DMS 273 (cell line): ENCODE results near the gene SPAG16.
"Not testable (repeated sequence)": the region's sequence is repeated elsewhere in the genome, so short reads cannot be mapped to it uniquely, and the experiment has no call there.

ENCODE experiments used
- DNase-seq: peaks from one replicate; lab custom pipeline; 2025; ENCODE audit not compliant: unreplicated experiment; lab: John Stamatoyannopoulos, UW

SPAG16 gene

DNA sequence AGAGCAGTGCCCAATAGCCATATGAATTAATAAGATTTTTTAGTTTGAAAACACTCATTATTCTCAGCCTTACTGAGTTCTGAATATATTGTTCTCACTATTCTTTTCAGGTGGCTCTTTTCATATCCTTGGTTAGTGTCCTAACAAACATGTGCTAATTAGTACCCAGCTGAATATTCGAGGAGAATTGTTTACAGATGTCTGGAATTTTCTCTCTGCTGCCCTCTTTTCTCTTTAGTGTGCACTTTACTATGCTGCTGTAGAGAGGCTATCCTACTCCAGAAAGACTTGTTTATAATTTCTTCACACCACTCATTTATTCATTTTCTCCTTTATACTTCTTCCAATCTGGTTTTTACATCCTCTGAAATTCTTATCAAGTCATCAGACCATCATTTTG is 405.3 kb downstream of the SPAG16 start:
- DNase-seq: no peak

DNA sequence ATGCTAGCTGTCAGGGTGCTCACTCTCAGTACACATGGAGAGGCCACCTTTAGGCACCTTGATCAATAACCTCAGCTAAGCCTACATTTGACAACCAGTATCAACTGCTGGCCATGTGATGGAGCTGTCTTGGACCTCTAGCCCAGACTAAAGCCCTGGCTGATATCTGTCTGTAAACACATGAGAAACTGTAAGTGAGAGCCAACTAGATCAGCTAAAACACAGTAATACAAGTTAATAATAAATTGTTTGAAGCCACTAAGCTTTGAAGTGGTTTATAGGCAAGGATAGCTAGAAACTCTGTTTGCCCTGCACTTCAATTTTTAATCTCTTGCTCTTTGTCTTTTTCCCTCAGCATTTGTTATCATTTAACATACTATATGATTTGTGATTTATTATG is 407.1 kb downstream of the SPAG16 start:
- no peak for DNase-seq

DNA sequence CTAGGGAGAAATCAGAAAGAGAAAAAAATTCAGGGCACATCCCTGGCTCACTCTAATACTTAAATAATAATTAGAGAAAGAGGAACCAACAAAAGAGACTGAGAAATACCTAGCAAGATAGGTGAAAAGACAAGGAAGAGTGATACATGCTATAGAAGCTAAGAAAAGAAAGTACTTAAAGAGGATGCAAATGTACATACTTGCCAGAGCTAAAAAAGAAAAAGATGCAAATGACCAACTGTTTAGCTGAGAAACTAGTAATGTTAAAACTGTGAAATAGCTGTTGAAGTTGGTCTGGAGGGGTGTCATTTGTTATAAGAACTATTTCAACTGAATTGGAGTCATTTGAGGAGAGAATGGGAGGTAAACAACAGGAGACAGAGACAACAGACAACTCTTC is 412.2 kb downstream of the SPAG16 start:
- DNase-seq: no peak

DNA sequence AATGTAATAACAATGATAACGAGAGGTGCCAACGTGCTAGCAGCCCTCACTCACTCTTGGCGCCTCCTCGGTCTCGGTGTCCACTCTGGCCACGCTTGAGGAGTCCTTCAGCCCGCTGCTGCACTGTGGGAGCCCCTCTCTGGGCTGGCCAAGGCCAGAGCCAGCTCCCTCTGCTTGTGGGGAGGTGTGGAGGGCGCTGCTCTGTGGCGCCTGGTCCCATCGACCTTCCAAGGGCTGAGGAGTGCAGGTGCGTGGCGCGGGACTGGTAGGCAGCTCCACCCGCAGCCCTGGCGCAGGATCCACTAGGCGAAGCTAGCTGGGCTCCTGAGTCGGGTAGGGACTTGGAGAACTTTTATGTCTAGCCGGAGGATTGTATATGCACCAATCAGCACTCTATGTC is 417.1 kb downstream of the SPAG16 start:
- DNase-seq: not testable (repeated sequence)

DNA sequence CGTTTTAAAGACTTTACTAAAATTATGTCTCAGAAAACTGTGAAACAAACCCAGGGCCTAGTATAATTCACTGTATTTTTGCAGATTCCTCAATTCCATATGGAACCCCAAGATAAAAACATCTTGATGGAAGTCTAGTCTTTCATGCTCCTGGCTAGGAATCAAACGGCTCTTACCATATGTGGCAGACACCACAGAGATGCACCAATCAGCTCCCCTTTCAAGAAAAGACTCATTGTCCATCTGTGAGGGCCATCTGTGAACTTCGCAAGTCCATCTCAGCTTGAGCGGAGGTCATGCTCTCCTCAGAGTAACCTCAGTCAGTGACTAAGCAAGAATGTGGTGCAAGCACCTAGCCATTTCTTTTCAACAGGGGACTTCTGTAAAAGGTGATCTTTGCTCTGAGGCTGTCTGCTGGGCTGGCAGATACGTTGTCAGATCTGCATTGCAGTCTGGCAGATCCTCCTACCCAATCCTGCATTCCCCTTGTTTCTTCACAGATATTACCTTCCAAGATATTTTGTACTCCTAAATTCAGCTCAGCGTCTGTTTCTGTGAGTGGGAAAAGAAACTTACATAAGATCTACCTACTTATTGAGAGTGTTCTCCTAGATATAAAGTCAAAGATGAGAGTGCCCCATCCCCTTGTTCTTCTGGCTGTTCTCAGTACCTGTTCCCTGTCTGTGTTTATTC is 419.3 kb downstream of the SPAG16 start:
- peak; percentile 32 for DNase-seq

DNA sequence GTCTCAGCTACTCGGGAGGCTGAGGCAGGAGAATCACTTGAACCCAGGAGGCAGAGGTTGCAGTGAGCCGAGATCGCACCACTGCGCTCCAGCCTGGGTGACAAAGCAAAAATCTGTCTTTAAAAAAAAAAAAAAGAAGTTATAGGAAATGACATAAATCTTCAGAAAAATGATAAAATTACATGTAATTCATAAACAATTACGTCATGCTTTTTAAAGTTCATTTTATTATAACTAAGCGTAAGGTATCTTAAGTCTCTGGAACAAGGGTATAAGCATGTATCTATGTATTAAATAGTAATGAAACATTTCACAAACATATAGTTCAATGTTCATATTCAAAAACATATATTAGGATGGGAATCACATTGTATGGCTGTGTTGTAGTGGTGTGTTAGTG is 425.9 kb downstream of the SPAG16 start:
- no peak for DNase-seq

DNA sequence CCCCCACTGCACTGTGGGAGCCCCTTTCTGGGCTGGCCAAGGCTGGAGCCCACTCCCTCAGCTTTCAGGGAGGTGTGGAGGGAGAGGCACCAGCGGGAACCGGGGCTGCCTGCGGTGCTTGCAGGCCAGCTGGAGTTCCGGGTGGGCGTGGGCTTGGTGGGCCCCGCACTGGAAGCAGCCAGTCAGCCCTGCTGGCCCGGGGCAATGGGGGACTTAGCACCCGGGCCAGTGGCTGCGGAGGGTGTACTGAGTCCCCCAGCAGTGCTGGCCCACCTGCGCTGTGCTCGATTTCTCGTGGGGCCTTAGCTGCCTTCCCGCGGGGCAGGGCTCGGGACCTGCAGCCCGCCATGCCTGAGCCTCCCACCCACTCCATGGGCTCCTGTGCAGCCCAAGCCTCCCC is 434.1 kb downstream of the SPAG16 start:
- DNase-seq: not testable (repeated sequence)

DNA sequence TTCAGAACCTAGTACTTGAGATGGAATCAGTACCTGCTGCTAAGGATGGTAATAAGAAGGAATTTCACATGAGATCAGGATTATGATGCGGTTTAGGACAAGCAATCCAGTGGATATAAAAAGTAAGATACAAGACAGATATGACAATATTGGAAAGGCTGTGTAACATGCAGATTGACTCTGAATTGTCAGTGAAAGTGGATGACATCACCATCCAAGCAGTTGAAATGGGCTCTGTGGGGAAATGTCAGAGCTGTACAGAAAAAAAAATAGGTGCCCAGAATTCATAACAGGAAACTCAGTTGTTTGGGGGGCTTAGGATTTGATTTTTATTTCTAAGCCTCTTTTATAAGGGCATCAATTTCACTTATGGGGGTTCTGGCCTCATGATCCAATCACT is 438.3 kb downstream of the SPAG16 start:
- DNase-seq: no peak

DNA sequence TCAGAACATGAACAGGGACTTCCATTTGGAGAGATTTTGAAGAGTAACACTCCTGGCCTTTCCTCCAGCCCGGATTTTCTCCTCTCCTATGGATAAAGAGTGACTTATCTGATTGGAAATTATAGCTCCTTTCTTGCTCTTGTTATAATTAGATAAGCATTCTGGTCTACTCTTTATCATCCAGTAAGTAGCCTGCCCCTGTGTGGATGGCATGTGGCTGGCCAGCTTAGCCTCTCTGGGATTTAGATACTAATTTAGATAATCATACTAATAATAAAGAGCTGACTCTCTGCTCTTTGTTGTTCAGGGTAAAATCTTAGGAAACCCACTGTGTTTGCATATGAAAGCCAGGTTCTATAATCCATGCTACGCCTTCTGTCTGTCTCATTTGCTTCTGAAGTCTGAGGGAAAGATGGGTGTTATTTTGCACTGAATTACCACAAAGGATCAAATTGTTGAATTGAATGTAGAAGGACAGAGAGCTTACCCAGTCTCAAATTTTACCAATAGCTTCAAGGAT is 438.8 kb downstream of the SPAG16 start:
- no peak for DNase-seq

DNA sequence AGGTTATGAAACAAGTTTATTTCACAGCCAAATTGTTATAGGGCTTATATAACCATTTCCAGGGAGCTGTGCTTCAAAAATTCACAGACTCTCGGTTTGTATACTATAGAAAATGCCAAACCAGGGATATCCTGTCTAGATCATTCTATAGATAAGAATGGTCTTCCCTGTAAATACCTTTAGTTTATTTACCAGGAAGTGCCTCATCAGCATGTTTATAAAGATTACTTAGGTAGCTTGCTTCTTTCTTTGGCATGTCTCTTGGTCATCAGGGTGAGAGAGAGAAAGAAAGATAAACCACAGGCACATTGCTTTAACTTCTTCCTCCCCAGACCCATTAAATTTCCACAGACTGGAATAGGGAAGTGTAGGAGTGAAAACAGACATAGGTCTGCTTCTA is 439.4 kb downstream of the SPAG16 start:
- DNase-seq: no peak

DNA sequence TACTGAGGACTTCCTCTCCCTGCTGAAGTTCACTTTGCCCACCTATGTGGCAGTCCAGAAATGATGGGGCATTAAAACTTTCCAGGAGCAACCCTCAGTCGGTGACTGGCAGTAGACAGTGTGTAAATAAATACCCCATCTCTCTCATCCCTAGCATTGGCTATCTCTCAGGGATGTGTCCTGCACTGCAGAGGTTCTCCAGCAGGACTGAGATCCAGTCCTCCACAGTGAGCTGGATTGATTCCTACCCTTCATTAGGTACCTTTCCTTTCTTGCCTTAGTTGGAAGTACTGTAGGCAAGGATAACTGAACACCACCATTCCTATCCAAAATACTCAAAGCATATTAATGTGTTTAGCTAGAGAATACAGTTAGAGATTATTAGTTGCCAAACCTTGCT is 441.8 kb downstream of the SPAG16 start:
- DNase-seq: no peak

DNA sequence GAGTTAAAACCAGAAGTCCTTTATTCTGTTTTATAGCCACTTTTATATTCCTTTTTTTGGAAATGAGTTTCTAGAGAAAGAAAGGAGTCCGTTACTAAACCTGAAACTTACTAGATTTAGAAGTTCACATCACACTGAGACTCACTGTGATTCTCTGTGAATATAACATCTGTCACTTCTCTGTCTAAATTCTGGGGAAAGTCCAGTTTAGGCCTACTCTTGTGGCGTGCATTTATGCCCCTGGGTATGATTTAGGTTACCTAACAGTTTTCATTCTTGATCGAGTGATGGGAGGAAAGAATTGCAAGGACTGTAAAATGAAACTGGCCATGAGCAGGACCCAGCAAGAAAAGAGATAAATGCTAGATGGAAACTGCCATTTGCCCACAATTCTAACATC is 449.6 kb downstream of the SPAG16 start:
- no peak for DNase-seq

DNA sequence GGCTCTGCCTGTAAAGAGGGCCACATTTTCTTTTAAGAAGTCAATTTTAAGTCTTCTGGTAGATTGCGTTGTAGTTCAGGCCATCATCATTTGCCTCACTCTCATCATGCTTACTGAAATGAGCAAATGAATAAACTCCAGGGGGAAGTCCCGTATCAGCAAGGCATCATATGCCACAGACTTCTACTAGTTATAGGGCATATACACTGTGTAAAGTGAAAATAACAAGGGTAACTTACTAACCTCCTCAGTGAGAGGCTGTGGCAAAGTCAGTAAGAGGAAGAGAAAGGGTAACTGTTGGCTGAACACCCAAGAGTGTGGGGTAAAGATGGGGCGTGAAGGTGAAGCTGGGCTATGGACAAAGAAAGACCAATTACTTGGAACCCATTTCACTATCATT is 456.2 kb downstream of the SPAG16 start:
- no peak for DNase-seq

DNA sequence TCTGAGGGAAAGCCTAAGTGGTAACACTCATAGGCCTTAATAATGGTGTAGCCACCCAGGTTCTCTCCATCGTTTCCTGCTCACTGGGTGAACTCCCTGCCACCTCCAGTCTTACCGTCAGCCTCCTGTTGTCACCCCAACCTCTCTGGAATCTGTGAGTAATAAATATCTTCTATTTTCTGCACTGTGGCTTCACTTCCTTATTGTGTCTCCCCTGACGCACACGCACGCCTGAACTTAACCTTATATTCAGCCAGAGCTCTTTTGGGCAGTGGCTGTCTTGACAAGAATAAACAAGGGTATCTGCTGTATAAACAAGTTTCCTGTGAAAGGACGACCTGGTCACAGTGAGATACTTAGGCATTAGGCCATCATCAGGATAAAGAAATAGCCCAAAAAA is 467.2 kb downstream of the SPAG16 start:
- DNase-seq: no peak

DNA sequence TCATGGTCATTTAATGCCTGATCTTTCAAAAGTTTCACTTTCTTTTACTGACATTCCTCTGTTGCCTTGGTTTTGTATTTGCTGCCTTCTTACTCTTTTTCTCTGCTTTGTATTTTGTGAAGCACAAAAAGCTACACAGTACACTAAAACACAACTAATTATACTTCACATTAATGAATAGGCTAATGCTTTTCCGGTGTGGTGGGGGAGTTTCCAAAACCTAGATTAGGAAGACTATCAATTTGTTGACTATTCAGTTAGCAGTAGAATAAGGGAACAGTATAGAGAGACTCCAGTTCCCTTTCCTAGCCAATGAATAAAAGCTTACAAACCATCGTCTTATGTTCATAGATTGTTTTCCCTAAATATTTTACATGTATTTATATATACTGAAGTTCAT is 468.3 kb downstream of the SPAG16 start:
- no peak for DNase-seq

DNA sequence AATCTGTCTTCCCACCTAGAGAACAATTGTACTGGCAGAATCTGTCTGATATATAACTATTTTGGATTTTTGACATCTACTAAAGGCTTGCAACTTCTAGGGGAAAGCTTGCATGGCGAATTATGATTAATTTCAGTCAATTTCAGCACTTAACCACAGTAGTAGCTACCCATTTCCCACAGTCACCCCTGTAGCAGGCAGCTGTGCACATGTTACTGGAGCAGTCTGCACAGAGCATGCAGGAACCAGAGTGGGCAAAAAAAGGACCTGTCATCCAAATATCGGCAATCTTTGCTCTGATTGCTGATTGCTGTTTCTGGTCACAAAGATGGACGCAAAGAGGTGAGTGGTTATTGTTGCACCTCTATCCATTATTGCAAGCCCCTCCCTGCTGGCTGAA is 473.3 kb downstream of the SPAG16 start:
- no peak for DNase-seq

DNA sequence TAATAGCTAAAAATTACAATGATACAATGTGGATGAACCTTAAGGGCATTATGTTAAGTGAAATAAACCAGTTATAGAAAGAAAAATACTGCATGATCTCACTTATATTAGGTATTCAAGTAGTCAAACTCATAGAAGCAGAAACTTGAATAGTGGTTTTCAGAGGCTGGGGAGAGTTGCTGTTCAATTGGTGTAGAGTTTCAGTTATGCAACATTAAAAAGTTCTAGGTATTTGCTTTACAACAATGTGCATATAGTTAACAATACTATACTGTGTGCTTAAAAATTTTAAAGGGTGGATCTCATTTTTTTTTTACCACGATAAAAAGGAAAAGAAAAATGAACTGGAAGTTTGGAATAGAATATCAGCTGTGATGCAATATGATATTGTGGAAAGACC is 479.1 kb downstream of the SPAG16 start:
- DNase-seq: no peak

DNA sequence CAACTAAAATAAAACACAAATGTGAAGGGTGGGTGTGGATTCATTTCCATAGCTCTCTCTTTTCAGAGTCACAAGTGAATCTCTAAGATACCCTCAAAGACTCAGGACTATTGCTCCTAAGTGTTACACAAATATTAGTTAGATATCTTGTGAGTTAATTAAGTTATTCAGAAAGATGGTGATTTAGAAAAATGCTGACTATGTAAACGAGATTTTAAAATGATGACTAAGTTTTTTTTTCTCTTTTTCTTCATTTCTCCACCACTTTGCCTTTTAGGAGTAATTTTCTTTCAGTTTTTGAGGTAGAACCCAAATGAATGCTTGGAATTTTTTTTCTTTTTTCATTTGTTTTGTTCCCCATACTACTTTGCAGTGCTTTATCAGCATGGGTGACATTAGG is 479.7 kb downstream of the SPAG16 start:
- no peak for DNase-seq

DNA sequence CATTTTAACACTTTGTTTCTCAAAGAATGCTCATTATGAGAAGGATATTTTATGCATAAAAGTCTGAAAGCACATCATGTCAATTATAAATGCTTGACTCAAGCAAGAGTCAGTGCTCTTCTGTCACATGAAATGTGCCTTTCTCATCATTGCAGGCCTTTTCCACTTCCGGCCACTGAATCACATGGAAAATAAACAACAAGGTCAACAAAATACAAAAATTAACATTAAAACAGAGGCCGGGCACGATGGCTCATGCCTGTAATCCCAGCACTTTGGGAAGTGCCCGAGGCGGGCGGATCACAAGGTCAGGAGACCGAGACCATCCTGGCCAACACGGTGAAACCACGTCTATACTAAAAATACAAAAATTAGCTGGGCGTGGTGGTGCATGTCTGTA is 480.6 kb downstream of the SPAG16 start:
- no peak for DNase-seq

DNA sequence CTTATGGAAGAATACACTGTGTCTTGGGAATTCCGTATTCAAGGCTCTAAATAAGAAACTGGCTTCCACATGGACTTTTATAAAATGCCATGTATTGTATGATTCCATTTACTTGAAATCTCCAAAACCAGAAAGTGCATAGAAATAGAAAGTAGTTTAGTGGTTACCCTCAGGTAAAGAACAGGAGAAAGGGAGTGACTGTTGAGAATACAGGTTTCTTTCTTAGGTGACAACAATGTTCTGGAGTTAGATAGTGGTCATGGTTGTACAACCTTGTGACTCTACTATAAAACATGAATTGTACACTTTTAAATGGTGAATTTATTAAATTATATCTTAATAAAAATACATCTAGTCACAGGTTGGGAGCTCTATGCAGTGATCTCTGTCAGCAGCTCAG is 481.8 kb downstream of the SPAG16 start:
- DNase-seq: no peak

DNA sequence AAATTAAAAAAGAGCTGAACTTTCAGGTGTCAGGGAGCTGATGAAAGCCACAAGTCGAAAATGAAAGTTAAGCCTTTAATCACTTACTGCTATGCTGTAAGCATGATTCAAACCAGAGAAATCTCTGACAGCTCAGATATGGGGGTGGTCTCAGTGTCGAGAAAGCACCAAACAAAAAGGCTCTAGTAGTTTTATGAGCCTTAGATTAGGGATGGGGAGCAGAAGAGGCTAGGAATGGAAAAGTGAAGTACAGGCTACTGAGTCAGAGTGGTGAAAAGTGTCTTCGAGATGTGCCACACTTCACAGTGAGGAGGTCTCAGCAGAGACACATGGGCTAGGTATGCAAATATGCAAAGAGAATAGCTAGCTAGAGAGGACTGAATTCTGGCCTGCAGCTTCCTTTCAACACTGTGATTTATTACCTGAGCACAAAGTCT is 482.2 kb downstream of the SPAG16 start:
- no peak for DNase-seq

DNA sequence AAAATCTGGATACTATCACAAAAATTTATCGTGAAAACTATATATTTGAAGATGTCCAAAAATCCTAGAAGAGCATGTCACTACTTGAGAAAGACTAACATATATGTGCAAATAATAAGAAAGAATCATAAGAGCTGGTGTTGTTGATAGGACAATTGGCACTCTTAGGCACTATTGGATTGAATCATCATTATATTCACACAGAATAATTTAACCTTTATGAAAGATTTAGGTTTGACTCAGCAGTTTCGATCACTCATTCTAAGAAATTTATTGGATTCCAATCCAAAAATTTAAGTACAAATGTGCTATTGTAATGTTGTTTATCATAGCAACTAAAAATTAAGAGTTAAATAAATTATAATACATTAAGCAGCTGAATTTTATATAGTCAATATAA is 503.6 kb downstream of the SPAG16 start:
- no peak for DNase-seq

DNA sequence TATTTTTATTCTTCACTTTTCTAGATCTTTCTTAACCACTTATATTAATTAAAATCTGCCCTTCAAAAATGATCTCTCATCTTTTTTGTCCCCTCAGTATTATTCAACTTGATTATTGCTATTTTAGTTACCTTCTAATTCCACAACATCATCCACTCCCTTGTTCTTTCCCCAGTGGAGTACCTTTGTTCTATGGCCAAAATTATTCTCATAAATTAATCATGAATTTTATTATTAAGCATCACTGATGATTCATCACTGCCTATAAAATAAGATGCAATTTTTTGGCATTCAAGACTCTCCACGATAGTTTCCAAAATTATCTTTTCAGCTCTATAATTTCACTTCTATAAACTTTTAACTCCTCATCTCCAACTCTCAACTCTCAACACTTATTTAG is 505.7 kb downstream of the SPAG16 start:
- DNase-seq: no peak
